ENCODE results near the gene ATP1A3. TPM values are rescaled to one million over a fixed set of nuclear protein-coding genes. Genes with fewer than 3 reads are reported as not detected.

ATP1A3 gene
- polyA plus RNA-seq, 1 of the 3 experiments (the other 2 are of a cell fraction) = 0.77 TPM

DNA sequence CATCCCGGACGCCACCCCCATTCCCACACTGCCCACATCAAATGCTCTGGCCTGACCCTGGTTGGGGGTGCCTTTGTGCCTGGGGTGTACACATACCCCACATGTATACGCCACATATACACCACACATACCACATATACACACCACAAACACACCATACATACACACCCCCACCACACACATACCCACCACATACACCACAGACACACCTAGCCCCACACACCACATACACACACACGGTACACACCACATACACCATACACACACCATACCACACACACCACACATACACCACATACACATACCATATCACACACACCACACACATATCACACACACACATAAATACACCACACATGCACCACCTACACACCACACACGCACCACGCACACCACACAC lies 75.9 kb downstream of the ATP1A3 start:
- ChIA-PET CTCF (no interaction called here), POLR2A (no interaction called here)
- H3K36me3 ChIP-seq (replicated peaks in 1 of 2; ENCODE audit: control insufficient read depth in 1 of 2, insufficient read depth in 2 of 2, low read length in 1 of 2) = no peaks in the 10 kb centered on the region
- no peaks in the 10 kb centered on the region for H4K20me1 ChIP-seq (ENCODE audit: insufficient read depth)
- DNase-seq = no peak
- WGBS (ENCODE audit: low lambda C conversion rate) = 74% methylated on average over 6 of the region's 6 CpGs
- no peaks in the 10 kb centered on the region for H3F3A ChIP-seq (replicated peaks; ENCODE audit: insufficient read depth)
- no peak for TF ChIP-seq GABPA (IDR thresholded peaks at IDR 0.05; ENCODE audit: low read depth)
- no peak for TF ChIP-seq MEF2A (IDR thresholded peaks at IDR 0.05; ENCODE audit: borderline replicate concordance, low read depth)
- TF ChIP-seq FOXJ3 (CRISPR knock-in tag; IDR thresholded peaks at IDR 0.05) = no peak
- no peak for TF ChIP-seq NFIC (IDR thresholded peaks at IDR 0.05; ENCODE audit: borderline replicate concordance)
- no peak for TF ChIP-seq SIN3A (IDR thresholded peaks at IDR 0.05; ENCODE audit: borderline replicate concordance, low read depth, low read length)
- no peak for TF ChIP-seq EZH2phosphoT487 (IDR thresholded peaks at IDR 0.05; ENCODE audit: borderline replicate concordance, low read depth)
- TF ChIP-seq MXI1 (IDR thresholded peaks at IDR 0.05; ENCODE audit: low read depth, low read length) = no peak
- TF ChIP-seq, protein P1, sequence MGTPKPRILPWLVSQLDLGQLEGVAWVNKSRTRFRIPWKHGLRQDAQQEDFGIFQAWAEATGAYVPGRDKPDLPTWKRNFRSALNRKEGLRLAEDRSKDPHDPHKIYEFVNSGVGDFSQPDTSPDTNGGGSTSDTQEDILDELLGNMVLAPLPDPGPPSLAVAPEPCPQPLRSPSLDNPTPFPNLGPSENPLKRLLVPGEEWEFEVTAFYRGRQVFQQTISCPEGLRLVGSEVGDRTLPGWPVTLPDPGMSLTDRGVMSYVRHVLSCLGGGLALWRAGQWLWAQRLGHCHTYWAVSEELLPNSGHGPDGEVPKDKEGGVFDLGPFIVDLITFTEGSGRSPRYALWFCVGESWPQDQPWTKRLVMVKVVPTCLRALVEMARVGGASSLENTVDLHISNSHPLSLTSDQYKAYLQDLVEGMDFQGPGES (IDR thresholded peaks at IDR 0.05; ENCODE audit: low read depth, low read length) = no peak
- no peak overlapping the region for H3K4me3 ChIP-seq (ENCODE audit: low read depth in 2 of 2, low read length in 1 of 2)
- no peaks in the 10 kb centered on the region for H3K79me2 ChIP-seq (ENCODE audit: insufficient read depth)
- H3K27me3 ChIP-seq (ENCODE audit: insufficient read depth) = peaks cover 29% of the 10 kb centered on the region
- no peak overlapping the region for H3K4me2 ChIP-seq
- H3K9me2 ChIP-seq = no peaks in the 10 kb centered on the region
- H3K9ac ChIP-seq = no peak overlapping the region
- H3K27ac ChIP-seq (ENCODE audit: low read depth in 2 of 2, low read length in 1 of 2) = no peak overlapping the region
- H3K9me3 ChIP-seq = no peaks in the 10 kb centered on the region
- no peak overlapping the region for H2AFZ ChIP-seq (ENCODE audit: low read depth)
- no peaks in the 10 kb centered on the region; a peak in 1 of 4 replicates for H3K4me1 ChIP-seq (ENCODE audit: control insufficient read depth in 1 of 2, insufficient read depth in 2 of 2, low read depth in 1 of 2, low read length in 1 of 2)

DNA sequence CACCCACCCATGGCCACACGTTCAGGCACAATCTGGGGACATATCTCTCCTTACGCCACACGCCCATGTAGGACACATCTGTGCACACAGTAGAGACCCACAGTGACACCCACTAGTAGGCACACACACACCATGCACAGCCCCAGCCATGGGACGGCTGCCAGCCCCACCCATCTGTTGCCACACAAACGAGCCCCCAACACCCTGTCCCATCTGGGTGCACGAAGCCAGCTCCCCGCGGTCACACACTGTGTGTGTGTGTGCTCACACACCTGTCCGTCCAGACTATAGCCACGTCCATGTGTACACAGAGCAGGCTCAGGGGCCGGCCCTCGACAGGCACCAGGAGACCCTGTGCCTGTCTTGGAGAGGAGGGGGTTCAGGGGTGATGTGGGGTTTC lies 76.4 kb downstream of the ATP1A3 start:
- no peak overlapping the region for H2AFZ ChIP-seq (ENCODE audit: low read depth)
- no peaks in the 10 kb centered on the region for H4K20me1 ChIP-seq (ENCODE audit: insufficient read depth)
- no peaks in the 10 kb centered on the region for H3K79me2 ChIP-seq (ENCODE audit: insufficient read depth)
- H3K9ac ChIP-seq = no peak overlapping the region
- no peaks in the 10 kb centered on the region for H3F3A ChIP-seq (replicated peaks; ENCODE audit: insufficient read depth)
- no peak for DNase-seq
- peaks cover 31% of the 10 kb centered on the region for H3K27me3 ChIP-seq (ENCODE audit: insufficient read depth)
- POLR2A ChIA-PET = no interaction called here
- 66% methylated on average over 9 of the region's 12 CpGs for WGBS (ENCODE audit: low lambda C conversion rate)
- H3K4me1 ChIP-seq (ENCODE audit: control insufficient read depth in 1 of 2, insufficient read depth in 2 of 2, low read depth in 1 of 2, low read length in 1 of 2) = no peaks in the 10 kb centered on the region; a peak in 1 of 4 replicates
- no peak overlapping the region for H3K4me2 ChIP-seq
- H3K9me2 ChIP-seq = no peaks in the 10 kb centered on the region
- H3K36me3 ChIP-seq (replicated peaks in 1 of 2; ENCODE audit: control insufficient read depth in 1 of 2, insufficient read depth in 2 of 2, low read length in 1 of 2) = no peaks in the 10 kb centered on the region
- CTCF ChIA-PET = no interaction called here
- no peak for TF ChIP-seq FOSL2 (IDR thresholded peaks at IDR 0.05; ENCODE audit: borderline replicate concordance, low read depth)
- no peak for TF ChIP-seq GATA2 (CRISPR knock-in tag; IDR thresholded peaks at IDR 0.05)
- TF ChIP-seq RCOR1 (IDR thresholded peaks at IDR 0.05; ENCODE audit: low read length) = no peak
- TF ChIP-seq, protein P2, sequence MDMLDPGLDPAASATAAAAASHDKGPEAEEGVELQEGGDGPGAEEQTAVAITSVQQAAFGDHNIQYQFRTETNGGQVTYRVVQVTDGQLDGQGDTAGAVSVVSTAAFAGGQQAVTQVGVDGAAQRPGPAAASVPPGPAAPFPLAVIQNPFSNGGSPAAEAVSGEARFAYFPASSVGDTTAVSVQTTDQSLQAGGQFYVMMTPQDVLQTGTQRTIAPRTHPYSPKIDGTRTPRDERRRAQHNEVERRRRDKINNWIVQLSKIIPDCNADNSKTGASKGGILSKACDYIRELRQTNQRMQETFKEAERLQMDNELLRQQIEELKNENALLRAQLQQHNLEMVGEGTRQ (IDR thresholded peaks at IDR 0.05; ENCODE audit: borderline replicate concordance, low read depth, low read length) = no peak
- H3K9me3 ChIP-seq = no peaks in the 10 kb centered on the region
- H3K4me3 ChIP-seq (ENCODE audit: low read depth in 2 of 2, low read length in 1 of 2) = no peak overlapping the region
- no peak overlapping the region for H3K27ac ChIP-seq (ENCODE audit: low read depth in 2 of 2, low read length in 1 of 2)

Other genes starting within 250 kb of the ATP1A3 start
- not detected in 2 replicates for gene CEACAM6, start 238.7 kb downstream of the ATP1A3 start, polyA plus RNA-seq (2012; rRNA removed)
- not detected in 2 replicates for gene CEACAM3, start 197.6 kb downstream of the ATP1A3 start, polyA plus RNA-seq (2012; rRNA removed)
- gene LYPD4, start 149.5 kb downstream of the ATP1A3 start, polyA plus RNA-seq (2012; rRNA removed) = not detected in 2 replicates
- not detected in 2 replicates for gene DMRTC2, start 149.2 kb downstream of the ATP1A3 start, polyA plus RNA-seq (2012; rRNA removed)
- gene RPS19, start 134.0 kb downstream of the ATP1A3 start, polyA plus RNA-seq (2012; rRNA removed) = 2,819 and 3,310 TPM in 2 replicates
- gene CD79A, start 117.0 kb downstream of the ATP1A3 start, polyA plus RNA-seq (2012; rRNA removed) = 0.20 and 0.31 TPM in 2 replicates
- gene ARHGEF1, start 111.0 kb downstream of the ATP1A3 start, polyA plus RNA-seq (2012; rRNA removed) = 67.3 and 102 TPM in 2 replicates
- 0.03 and 0.07 TPM in 2 replicates for gene ERFL, start 65.8 kb downstream of the ATP1A3 start, polyA plus RNA-seq (2012; rRNA removed)
- 252 and 287 TPM in 2 replicates for gene RABAC1, start 34.9 kb downstream of the ATP1A3 start, polyA plus RNA-seq (2012; rRNA removed)
- gene GRIK5, start 76.0 kb upstream of the ATP1A3 start, polyA plus RNA-seq (2012; rRNA removed) = 0.71 and 2.4 TPM in 2 replicates
- gene ZNF574, start 81.9 kb upstream of the ATP1A3 start, polyA plus RNA-seq (2012; rRNA removed) = 6.9 and 8.5 TPM in 2 replicates
- 0.15 and 0.49 TPM in 2 replicates for gene POU2F2, start 138.2 kb upstream of the ATP1A3 start, polyA plus RNA-seq (2012; rRNA removed)
- gene DEDD2, start 223.4 kb upstream of the ATP1A3 start, polyA plus RNA-seq (2012; rRNA removed) = 30.2 and 31.1 TPM in 2 replicates
- gene ZNF526, start 226.1 kb upstream of the ATP1A3 start, polyA plus RNA-seq (2012; rRNA removed) = 3.5 and 4.0 TPM in 2 replicates
- gene GSK3A, start 248.4 kb upstream of the ATP1A3 start, polyA plus RNA-seq (2012; rRNA removed) = 42.1 and 47.2 TPM in 2 replicates

Data from SK-N-SH (cell line).